ENCODE data around the gene CCNT2. TPM values are rescaled to one million over a fixed set of nuclear protein-coding genes. Genes with fewer than 3 reads are reported as not detected.
"Not testable (repeated sequence)": the region's sequence is repeated elsewhere in the genome, so short reads cannot be mapped to it uniquely, and the experiment has no call there.

The CCNT2 gene
- total RNA-seq, 1 experiment from 2014 or later, result 43.8 TPM

DNA sequence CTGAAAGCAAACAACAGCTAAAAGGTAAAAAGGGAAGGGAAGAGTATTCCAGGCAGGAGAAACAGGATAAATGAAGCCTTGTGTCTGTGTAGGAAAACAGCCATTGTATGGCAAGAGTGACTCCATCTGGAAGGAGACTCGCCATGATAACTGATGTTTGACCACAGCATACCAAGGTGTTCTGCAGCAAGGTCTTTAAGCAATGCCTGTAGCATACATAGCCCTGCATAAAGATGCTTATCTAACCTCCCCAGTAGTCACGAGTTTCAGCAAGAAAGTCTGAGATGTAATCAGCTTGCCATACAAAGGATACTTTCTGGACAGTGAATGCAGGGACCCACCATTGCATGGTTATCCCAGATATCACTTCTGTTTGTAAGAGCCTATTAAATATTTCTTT, 11.9 kb upstream of the CCNT2 start:
- Mint-ChIP-seq H3K27me3 (ENCODE audit: unreplicated experiment) (no peaks in the 10 kb centered on the region), H3K4me1 (ENCODE audit: low read depth, unreplicated experiment) (no peaks in the 10 kb centered on the region), H3K4me3 (ENCODE audit: low read depth, unreplicated experiment) (no peak overlapping the region), H3K9me3 (ENCODE audit: low read depth, unreplicated experiment) (peaks cover 5% of the 10 kb centered on the region), H3K36me3 (ENCODE audit: insufficient read depth, unreplicated experiment) (no peaks in the 10 kb centered on the region), H3K27ac (ENCODE audit: unreplicated experiment) (no peak overlapping the region)
- TF ChIP-seq, protein P1, sequence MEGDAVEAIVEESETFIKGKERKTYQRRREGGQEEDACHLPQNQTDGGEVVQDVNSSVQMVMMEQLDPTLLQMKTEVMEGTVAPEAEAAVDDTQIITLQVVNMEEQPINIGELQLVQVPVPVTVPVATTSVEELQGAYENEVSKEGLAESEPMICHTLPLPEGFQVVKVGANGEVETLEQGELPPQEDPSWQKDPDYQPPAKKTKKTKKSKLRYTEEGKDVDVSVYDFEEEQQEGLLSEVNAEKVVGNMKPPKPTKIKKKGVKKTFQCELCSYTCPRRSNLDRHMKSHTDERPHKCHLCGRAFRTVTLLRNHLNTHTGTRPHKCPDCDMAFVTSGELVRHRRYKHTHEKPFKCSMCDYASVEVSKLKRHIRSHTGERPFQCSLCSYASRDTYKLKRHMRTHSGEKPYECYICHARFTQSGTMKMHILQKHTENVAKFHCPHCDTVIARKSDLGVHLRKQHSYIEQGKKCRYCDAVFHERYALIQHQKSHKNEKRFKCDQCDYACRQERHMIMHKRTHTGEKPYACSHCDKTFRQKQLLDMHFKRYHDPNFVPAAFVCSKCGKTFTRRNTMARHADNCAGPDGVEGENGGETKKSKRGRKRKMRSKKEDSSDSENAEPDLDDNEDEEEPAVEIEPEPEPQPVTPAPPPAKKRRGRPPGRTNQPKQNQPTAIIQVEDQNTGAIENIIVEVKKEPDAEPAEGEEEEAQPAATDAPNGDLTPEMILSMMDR (IDR thresholded peaks at IDR 0.05; ENCODE audit: unreplicated experiment), result no peak
- CTCF ChIA-PET, result no interaction called here
- no TSS peak for BruUV-seq (replicated peaks)
- intact Hi-C loops (cut with micrococcal nuclease; ENCODE audit: unreplicated experiment), result no loop called here
- no peak for DNase-seq

DNA sequence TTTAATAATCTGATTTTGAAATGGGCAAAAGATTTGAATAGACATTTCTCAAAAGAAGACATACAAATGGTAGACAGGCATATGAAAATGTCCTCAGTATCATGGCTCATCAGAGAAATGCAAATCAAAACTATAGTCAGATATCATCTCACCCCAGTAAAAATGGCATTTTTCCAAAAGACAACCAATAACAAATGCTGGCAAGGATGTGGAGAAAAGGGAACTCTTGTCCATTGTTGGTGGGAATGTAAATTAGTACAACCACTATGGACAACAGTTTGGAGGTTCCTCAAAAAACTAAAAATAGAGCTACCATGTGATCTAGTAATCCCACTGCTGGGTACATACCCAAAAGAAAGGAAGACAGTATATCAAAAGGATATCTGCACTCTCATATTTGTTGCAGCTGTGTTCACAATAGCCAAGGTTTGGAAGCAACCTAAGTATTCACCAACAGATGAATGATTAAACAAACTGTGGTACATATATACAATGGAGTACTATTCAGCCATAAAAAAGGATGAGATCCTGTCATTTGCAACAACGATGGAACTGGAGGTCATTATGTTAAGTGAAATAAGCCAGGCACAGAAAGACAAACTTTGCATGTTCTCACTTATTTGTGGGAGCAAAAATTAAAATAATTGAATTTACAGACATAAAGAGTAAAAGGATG, 11.0 kb upstream of the CCNT2 start:
- intact Hi-C loops (cut with micrococcal nuclease; ENCODE audit: unreplicated experiment), result not testable (repeated sequence)

DNA sequence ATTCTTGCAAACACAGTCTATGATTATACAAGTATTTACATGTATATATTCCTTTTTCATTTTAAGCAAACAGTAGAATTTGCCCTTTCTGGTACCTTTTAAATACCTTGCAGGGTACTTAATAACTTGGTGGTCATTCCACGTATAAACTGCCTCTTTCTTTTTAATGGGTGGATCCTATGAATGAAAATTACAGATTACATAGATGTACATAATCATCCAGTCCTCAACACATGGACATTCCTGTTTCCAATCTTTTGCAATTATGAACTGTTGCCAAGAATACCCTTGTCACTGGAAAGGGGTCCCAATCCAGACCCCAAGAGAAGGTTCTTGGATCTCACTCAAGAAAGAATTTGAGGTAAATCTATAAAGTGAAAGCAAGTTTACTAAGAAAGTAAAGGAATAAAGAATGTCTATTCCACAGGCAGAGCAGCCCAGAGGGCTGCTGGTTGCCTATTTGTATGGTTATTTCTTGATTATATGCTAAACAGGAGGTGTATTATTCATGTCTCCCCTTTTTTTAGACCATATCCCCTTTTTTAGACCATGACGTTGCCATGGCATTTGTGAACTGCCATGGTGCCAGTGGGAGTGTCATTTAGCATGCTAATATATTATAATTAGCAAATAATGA, 7.7 kb upstream of the CCNT2 start:
- Mint-ChIP-seq H3K9me3 (ENCODE audit: low read depth, unreplicated experiment) (peaks cover 5% of the 10 kb centered on the region), H3K4me1 (ENCODE audit: low read depth, unreplicated experiment) (no peaks in the 10 kb centered on the region), H3K36me3 (ENCODE audit: insufficient read depth, unreplicated experiment) (no peaks in the 10 kb centered on the region), H3K27me3 (ENCODE audit: unreplicated experiment) (no peaks in the 10 kb centered on the region), H3K27ac (ENCODE audit: unreplicated experiment) (no peak overlapping the region), H3K4me3 (ENCODE audit: low read depth, unreplicated experiment) (no peak overlapping the region)
- CTCF ChIA-PET, result no interaction called here
- intact Hi-C loops (cut with micrococcal nuclease; ENCODE audit: unreplicated experiment), result no loop called here
- no peak for DNase-seq
- TF ChIP-seq, protein P1 (IDR thresholded peaks at IDR 0.05; ENCODE audit: unreplicated experiment), result no peak
- BruUV-seq (replicated peaks), result no TSS peak

More for the DNA sequence above, 11.0 kb upstream of the CCNT2 start:
- H3K27me3 Mint-ChIP-seq (ENCODE audit: unreplicated experiment); H3K4me1 Mint-ChIP-seq (ENCODE audit: low read depth, unreplicated experiment); BruUV-seq (replicated peaks); H3K27ac Mint-ChIP-seq (ENCODE audit: unreplicated experiment); DNase-seq; CTCF ChIA-PET; H3K36me3 Mint-ChIP-seq (ENCODE audit: insufficient read depth, unreplicated experiment); H3K9me3 Mint-ChIP-seq (ENCODE audit: low read depth, unreplicated experiment); H3K4me3 Mint-ChIP-seq (ENCODE audit: low read depth, unreplicated experiment): not testable (repeated sequence)

DNA sequence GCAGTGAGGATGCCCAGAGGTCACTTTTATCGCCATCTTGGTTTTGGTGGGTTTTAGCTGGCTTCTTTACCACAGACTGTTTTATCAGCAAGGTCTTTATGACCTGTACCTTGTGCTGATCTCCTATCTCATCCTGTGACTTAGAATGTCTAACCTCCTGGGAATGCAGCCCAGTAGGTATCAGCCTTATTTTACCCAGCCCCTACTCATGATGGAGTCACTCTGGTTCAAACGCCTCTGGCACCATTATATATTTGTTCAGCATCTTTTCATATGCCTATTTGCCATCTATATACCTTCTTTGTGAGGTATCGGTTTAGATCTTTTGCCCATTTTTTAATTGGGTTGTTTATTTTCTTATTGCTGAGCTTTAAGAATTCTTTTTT, 7.2 kb upstream of the CCNT2 start:
- CTCF ChIA-PET, result no interaction called here

More for the DNA sequence above, 7.2 kb upstream of the CCNT2 start:
- intact Hi-C loops (cut with micrococcal nuclease; ENCODE audit: unreplicated experiment), result no loop called here
- TF ChIP-seq, protein P1 (IDR thresholded peaks at IDR 0.05; ENCODE audit: unreplicated experiment), result no peak
- no peaks in the 10 kb centered on the region for H3K27me3 Mint-ChIP-seq (ENCODE audit: unreplicated experiment)
- peaks cover 5% of the 10 kb centered on the region for H3K9me3 Mint-ChIP-seq (ENCODE audit: low read depth, unreplicated experiment)
- H3K4me3 Mint-ChIP-seq (ENCODE audit: low read depth, unreplicated experiment), result no peak overlapping the region
- H3K27ac Mint-ChIP-seq (ENCODE audit: unreplicated experiment), result no peak overlapping the region
- no TSS peak for BruUV-seq (replicated peaks)
- no peaks in the 10 kb centered on the region for H3K36me3 Mint-ChIP-seq (ENCODE audit: insufficient read depth, unreplicated experiment)
- no peak for DNase-seq
- no peaks in the 10 kb centered on the region for H3K4me1 Mint-ChIP-seq (ENCODE audit: low read depth, unreplicated experiment)
